HG02970 (cell line): ENCODE measurements around the gene GLRX5.
"Not testable (repeated sequence)": the region's sequence is repeated elsewhere in the genome, so short reads cannot be mapped to it uniquely, and the experiment has no call there.

Source experiments
- ATAC-seq: cut with Tn5 transposase; IDR thresholded peaks from one replicate; pipeline ENCODE4 v1.9.1; 2021; ENCODE audit warnings: mild to moderate bottlenecking, moderate library complexity, moderate number of reproducible peaks; ENCODE audit not compliant: unreplicated experiment, low FRiP score

The GLRX5 gene

GRCh38 chr14:95498622-95499353 is 36.1 kb upstream of the GLRX5 start:
- no peak for ATAC-seq

- ATAC-seq = no peak
These were observed 35.5 kb upstream of the GLRX5 start for GRCh38 chr14:95499354-95499750.

- ATAC-seq = no peak
These were observed 34.6 kb upstream of the GLRX5 start for GRCh38 chr14:95500201-95500681.

DNA sequence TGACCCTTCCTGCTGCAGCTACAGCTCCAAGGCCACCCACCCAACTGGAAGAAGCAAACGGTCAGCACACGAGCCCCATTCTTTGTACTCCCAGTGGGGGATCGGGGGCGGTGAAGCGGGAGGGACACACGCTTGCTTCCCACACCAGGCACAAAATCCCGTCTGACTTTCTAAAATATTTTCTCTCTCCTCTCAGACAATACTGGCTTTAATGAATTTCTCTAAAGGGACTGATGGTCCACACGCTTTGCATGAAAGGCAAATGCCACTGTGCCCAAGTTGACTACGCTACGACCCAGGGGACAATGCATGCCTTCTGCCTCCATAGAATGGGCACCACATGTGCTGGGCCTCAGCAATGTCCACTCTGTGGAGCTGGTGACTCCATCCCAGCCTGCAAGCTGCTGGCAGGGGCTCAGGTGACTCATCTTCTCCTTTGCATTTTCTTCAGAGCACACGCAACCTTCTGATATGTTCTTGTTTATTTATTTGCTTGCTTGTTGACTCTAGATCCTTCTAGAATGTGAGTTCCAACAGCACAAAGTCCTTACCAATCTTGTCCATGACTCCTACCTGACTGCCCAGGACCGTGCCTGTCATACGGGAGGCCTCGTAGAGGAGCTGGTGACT is 34.0 kb upstream of the GLRX5 start:
- ATAC-seq = no peak

- ATAC-seq = no peak
These were observed 32.4 kb upstream of the GLRX5 start for GRCh38 chr14:95502381-95502950.

GRCh38 chr14:95503365-95504134 is 31.3 kb upstream of the GLRX5 start:
- no peak for ATAC-seq

- no peak for ATAC-seq
These were observed 30.5 kb upstream of the GLRX5 start for GRCh38 chr14:95504135-95505029.

GRCh38 chr14:95505030-95505589 is 29.7 kb upstream of the GLRX5 start:
- ATAC-seq = no peak

- ATAC-seq = no peak
These were observed 27.7 kb upstream of the GLRX5 start for GRCh38 chr14:95507174-95507573.

- ATAC-seq = no peak
These were observed 27.1 kb upstream of the GLRX5 start for GRCh38 chr14:95507701-95508103.

DNA sequence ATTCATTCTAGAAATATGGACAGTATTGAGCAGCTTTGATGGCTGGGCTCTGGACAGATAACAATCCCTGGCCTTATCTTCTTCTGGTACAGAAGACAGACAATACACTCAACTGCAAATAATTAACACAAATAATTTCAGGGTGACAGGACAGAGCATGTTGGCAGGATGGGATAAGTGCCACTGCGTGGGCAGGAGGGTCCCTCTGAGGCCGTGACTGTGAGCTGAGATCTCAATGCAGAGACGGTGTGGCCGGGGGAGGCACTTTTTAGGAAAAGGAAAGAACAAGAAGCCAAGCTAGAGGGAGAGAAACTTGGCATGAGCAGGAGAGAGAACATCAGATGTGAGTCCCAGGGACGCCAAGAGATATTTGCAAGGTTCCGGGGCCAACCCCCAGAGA is 26.5 kb upstream of the GLRX5 start:
- no peak for ATAC-seq

DNA sequence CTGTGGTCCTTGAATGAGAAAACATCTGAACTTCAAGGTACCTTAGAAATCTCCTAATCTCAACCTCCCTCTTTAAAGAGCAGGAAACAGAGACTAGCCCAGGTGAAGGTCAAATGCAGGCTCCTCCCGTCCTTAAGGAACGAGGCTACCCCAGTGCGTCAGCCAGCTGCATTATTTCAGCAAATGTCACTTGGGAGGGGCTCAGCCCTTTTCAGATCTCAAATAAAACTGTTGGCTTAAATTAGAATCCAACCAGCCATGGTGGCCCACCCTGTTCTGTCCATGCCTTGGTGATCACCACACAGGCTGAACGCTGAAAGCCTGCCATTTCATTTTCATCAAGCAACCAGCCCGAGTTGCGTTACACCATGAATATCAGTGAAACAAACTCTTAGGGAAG is 25.4 kb upstream of the GLRX5 start:
- no peak for ATAC-seq

GRCh38 chr14:95510344-95510743 is 24.5 kb upstream of the GLRX5 start:
- not testable (repeated sequence) for ATAC-seq

DNA sequence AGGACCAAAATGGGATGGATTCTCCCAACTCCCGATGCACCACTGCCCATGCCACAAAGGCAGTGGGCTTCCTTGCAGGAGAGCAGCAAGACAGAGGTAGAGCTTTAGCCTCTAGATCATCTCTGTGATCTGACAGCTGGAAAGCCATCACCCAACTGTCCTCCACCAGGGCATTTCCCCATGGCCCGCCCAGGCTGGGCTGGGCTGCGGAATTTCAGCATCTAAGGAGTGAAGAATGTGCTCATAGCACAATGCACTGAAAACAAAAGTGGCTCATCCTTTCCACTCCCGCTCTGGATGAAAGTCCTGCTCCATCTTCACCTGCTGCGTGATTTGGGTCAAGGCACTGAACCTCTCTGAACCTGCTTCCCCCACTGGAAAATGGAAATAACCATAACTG is 24.0 kb upstream of the GLRX5 start:
- no peak for ATAC-seq

DNA sequence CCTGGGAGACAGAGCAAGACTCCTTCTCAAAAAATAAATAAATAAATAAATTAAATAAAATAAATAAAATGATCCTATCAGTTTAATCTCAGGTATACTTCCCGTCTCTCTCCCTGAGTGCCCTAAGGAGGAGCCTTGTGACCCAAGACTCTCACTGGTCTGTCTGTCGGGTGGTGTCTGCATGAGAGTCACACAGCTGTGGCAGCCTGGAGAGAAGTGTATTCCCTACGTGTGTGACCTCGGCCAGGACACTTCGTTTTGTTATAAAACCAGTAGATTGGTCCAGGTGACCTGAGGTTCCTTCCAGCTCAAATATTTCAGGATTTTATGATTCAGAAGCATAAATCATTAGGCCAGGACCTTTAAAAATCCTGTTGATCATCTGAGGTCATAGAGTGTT is 23.2 kb upstream of the GLRX5 start:
- ATAC-seq = no peak

DNA sequence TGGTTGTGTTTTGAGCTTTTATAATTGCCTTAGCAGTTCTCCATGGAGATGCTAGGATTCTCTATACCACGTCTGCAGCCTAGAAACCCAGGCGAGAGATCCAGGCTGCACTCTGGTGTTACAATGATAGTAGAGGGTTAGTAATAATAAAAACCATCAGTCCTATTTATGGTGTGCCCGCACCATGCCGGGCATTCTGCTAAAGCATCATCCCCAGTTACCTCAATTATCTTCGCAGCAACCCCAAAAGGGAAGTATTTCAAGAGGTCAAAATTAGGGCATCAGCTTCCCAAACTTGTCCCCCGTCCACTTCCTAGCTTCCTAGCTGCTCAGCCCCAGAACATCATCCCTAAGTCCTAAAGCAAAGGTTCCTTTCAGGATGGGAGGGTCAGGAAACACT is 21.6 kb upstream of the GLRX5 start:
- no peak for ATAC-seq

- ATAC-seq = no peak
These were observed 20.4 kb upstream of the GLRX5 start for GRCh38 chr14:95514131-95515079.

DNA sequence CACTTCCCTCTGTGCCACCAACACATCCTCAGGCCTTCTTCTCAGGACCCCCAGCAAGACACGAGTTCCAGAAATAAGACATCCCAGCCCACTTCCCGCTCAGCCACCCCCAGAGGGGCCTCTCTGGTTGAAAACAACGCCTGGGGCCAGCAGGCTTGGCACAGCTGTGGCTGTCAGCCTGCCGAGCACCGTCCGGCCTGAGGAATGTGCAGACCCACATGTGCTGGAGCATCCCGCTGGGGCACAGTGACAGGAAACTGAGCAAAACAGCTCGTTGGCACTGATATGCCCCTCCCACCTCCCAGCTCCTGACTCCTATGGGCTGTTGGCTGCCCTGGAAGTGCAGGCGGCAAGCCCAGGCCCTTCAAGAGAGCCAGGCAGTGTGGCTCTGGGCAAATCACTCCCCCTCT is 19.8 kb upstream of the GLRX5 start:
- ATAC-seq = no peak
